NCI-H128 (cell line): ENCODE data around the gene RABGEF1.
"Not testable (repeated sequence)": the region's sequence is repeated elsewhere in the genome, so short reads cannot be mapped to it uniquely, and the experiment has no call there.

Source experiments
- DNase-seq: peaks from one replicate; lab custom pipeline; 2025; ENCODE audit not compliant: unreplicated experiment; lab: John Stamatoyannopoulos, UW

Gene RABGEF1

GRCh38 chr7:66846096-66846445, 105.5 kb downstream of the RABGEF1 start:
- not testable (repeated sequence) for DNase-seq

- DNase-seq, result not testable (repeated sequence)
Observed at GRCh38 chr7:66847523-66847855, 107.0 kb downstream of the RABGEF1 start.

GRCh38 chr7:66847879-66848790, 107.6 kb downstream of the RABGEF1 start:
- DNase-seq, result no peak

GRCh38 chr7:66859339-66859738, 118.8 kb downstream of the RABGEF1 start:
- DNase-seq, result no peak

- DNase-seq, result no peak
Observed at GRCh38 chr7:66859794-66860645, 119.5 kb downstream of the RABGEF1 start.

GRCh38 chr7:66860767-66861166, 120.2 kb downstream of the RABGEF1 start:
- no peak for DNase-seq
